HG02642 (cell line): ENCODE results near the gene FHIT.

Source experiments
- ATAC-seq: cut with Tn5 transposase; IDR thresholded peaks from one replicate; pipeline ENCODE4 v1.9.1; 2021; ENCODE audit warnings: mild to moderate bottlenecking; ENCODE audit not compliant: unreplicated experiment, poor library complexity

The FHIT gene

GRCh38 chr3:60133269-60134162, 1117.7 kb downstream of the FHIT start:
- no peak for ATAC-seq

GRCh38 chr3:60131618-60132017, 1119.6 kb downstream of the FHIT start:
- ATAC-seq, result no peak

- no peak for ATAC-seq
Measured at GRCh38 chr3:60126511-60127304, 1124.5 kb downstream of the FHIT start.

GRCh38 chr3:60125686-60126085, 1125.6 kb downstream of the FHIT start:
- no peak for ATAC-seq

GRCh38 chr3:60120245-60120644, 1131.0 kb downstream of the FHIT start:
- no peak for ATAC-seq

- ATAC-seq, result no peak
Measured at GRCh38 chr3:60114191-60114590, 1137.1 kb downstream of the FHIT start.

- ATAC-seq, result no peak
Measured at GRCh38 chr3:60107275-60107674, 1144.0 kb downstream of the FHIT start.

GRCh38 chr3:60102154-60102553, 1149.1 kb downstream of the FHIT start:
- ATAC-seq, result no peak

GRCh38 chr3:60101621-60102020, 1149.6 kb downstream of the FHIT start:
- no peak for ATAC-seq

- no peak for ATAC-seq
Measured at GRCh38 chr3:60096403-60096802, 1154.8 kb downstream of the FHIT start.

- no peak for ATAC-seq
Measured at GRCh38 chr3:60095930-60096329, 1155.3 kb downstream of the FHIT start.

GRCh38 chr3:60095516-60095915, 1155.7 kb downstream of the FHIT start:
- ATAC-seq, result no peak

GRCh38 chr3:60094392-60094947, 1156.8 kb downstream of the FHIT start:
- ATAC-seq, result no peak

GRCh38 chr3:60090548-60090947, 1160.7 kb downstream of the FHIT start:
- no peak for ATAC-seq

GRCh38 chr3:60086811-60087210, 1164.4 kb downstream of the FHIT start:
- ATAC-seq, result peak; percentile 71

- no peak for ATAC-seq
Measured at GRCh38 chr3:60085649-60086048, 1165.6 kb downstream of the FHIT start.

- ATAC-seq, result no peak
Measured at GRCh38 chr3:60081381-60082095, 1169.7 kb downstream of the FHIT start.

- ATAC-seq, result no peak
Measured at GRCh38 chr3:60080648-60081047, 1170.6 kb downstream of the FHIT start.

GRCh38 chr3:60079076-60079475, 1172.2 kb downstream of the FHIT start:
- ATAC-seq, result no peak

- ATAC-seq, result no peak
Measured at GRCh38 chr3:60076331-60076730, 1174.9 kb downstream of the FHIT start.
